ENCODE data around the gene MEF2C. TPM values are rescaled to one million over a fixed set of nuclear protein-coding genes. Genes with fewer than 3 reads are reported as not detected.

MEF2C gene
- total RNA-seq, 1 donor from 2014 or later, result 4.5 TPM

GRCh38 chr5:88686726-88687125, 196.3 kb downstream of the MEF2C start:
- ATAC-seq, result no peak

GRCh38 chr5:88685591-88686541, 197.1 kb downstream of the MEF2C start:
- ATAC-seq, result no peak

DNA sequence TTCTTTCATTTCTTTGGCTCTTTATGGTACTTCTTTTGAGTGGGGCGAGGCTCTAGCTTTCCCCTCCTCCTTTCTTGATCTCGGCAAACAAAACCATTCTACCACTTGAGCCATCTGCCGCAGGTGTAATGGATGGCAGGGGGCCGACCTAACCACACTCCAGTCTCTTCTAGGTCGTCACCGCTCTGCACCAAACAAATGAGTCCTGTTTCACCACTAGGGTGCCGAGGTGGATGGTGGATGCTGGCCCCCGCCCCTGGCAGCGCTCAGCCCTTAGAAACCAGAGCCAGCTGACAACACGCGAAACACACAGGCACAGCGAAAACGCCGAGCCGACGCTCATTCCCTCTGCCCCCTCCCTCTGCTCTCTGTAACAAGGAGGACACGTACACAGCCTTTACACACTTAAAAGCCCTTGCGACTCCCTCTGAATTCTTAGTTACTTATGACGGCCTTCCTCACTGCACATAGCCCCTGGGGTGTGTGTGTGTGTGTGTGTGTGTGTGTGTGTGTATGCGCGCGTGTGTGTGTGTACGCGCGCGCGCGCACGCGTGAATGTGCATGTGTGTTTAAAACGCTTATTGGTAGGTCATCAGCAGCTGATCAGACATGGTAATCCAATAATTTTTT, 199.4 kb downstream of the MEF2C start:
- no peak for ATAC-seq

DNA sequence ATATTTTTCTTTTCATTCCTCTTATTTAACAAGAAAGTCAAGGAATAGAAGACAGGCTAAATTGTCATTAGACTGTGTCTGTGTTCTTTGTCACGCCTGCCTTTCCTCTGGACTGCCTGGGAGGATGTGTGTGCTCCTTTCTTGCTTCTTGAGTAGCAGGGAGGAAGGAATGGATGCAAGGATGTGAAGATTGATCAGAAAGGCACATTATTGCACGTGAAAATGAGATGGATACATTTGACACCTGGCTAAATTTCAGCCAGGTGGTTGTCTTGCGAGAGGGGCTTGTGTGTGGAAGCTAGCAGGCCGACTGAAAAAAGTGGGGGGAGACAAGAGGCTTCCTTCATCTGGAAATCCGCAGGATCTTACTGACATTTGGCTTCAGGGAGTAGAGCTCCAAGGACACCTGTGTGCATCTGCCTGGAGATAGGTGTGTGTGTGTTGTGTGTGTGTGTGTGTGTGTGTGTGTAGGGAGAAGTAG, 200.1 kb downstream of the MEF2C start:
- no peak for ATAC-seq

GRCh38 chr5:88682131-88682530, 200.9 kb downstream of the MEF2C start:
- no peak for ATAC-seq

DNA sequence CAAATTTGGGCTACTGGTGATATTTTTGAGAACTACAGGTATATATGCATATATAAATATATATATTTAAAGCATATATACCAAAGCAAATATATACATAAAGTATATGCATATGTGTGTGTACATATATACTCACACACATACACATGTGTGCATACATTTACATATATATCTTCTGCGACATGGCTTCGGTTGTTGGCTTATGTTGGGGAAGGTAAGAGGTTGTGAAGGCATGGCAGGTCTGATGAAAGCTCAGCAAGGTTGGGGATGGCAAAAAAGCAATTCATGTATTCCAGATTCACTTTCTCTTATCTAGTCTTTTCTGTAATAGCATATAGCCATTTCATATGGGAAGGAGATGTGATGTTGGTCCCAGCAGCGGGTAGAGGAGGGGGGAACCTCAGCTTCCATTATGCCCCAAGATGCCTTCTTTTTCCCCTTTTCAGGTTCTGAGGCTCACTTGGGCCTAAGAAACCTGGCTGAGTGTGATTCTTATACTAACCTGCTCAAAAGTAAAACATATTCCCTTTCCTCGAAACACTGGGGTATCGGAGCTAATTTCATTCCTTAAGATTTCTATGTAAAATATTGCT, 201.7 kb downstream of the MEF2C start:
- ATAC-seq, result no peak

DNA sequence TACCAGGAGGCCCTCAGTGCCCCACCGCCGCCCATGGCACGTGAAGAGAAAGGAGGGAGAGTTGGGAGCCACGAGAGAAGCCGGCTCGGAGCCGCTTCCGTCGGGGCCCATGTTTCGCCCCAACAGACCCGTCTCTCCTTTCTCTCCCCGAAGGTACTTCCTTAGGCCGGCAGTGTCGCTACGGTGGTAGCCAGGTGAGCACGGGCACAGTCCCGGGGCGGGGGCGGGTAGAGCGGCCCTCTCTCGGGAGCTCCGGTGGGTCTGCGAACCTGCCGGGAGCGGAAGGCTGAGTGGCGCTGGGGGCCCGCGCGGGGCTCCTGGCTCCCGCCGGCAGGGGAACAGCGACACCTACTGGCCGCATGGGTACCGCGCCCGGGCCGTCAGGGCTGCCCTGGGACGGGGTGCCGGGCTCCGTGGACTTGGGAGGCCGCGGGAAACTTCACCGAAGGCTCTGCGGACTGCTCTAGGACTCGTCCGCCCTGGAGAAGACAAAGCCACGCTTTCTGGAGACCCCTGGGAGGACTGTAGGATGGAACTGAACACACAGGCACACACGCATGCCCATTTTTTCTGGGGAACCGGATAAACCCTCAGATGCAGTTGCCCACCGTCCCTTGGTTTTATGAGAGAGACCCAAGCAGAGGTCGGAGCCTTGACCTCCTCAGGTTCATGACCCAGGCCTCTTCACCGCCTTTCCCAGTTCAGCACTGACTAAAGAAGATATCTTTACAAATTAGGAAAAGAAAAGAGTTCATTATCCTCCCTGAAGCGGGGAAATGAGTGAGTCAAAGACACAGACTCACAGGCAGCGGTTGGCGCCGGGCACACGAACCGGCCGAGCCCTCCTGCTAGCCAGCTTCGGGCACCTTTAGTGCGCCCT, 202.5 kb downstream of the MEF2C start:
- ATAC-seq, result peak; percentile 79

- ATAC-seq, result no peak
Observed at GRCh38 chr5:88679638-88680037, 203.3 kb downstream of the MEF2C start.

- no peak for ATAC-seq
Observed at GRCh38 chr5:88678770-88679381, 204.1 kb downstream of the MEF2C start.

GRCh38 chr5:88677943-88678769, 204.8 kb downstream of the MEF2C start:
- no peak for ATAC-seq

GRCh38 chr5:88677376-88677895, 205.5 kb downstream of the MEF2C start:
- no peak for ATAC-seq

DNA sequence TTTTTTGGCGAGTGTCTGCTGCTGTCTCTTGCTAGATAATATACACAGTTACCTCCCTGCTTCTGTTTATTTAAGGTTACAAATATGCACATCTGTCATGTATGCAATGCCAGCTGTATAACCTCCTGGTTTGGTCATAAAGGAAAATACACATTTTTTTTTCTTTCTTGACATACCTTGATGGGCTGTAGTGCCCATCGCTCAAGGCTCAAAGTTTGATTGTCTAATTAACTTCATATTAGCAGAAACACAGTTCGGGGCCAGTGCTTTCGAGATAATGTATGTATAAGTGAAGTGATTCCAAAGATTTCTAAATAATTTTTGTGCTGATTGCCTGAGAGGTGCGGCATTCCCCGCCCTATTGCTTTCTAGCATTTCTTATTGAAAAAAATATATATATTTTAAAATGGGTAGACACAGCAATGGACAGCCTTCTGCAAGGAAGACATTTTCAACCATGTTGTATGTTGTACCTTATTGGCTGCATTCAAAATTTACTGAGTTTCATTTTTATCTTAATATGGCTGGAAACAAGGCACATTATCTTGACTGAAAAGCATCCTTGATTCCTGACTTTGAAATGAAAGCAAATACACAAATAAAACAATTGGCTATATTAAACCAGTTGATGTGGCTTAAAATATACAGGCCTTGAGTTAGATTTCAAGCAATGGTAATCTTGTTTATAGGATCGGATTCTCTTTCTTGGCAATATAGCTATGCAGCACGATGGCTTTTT, 206.2 kb downstream of the MEF2C start:
- no peak for ATAC-seq

DNA sequence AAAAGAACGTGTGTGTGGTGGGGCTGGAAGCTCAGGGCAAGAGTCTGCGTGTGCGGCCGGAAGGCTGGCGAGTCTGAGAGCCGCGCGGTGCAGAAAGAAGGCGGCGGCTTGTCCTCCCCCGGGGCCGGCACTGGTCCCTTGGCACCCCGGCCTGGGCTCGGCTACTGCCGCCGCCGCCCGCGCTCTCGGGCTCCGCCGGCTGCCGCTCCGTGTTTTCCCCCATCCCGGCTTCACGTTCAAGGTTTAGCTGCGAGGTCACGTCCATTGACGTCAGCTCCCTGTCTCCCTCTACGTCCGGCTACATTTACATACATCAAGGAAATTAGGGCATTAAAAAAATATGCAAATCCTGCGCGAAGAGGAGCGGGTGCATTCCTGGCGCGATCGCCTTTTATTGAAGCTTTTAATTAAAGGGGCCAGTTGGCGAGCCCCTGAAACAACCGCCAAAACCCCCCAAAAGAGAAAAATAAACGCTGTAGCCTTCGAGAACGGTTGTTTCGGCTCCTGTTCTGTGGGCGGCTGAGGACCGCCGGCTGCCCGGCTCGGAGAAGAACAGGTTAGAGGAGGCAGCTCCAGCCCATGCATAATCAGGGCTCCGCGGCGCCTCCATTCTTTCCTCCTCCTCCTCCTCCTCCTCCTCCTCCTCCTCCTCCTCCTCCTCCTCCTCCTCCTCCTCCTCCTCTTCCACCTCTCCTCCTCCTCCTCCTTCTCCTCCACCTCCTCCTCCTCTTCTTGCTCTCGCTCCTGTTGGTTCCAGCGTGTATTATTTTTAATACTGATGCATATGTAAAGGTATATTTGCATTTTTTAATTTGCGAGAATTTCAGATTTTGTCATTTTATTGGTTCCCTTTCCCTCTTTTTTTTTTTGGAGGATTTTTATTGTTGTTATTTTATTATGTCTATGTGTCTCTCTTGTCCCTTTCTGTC, 207.0 kb downstream of the MEF2C start:
- ATAC-seq, result no peak

GRCh38 chr5:88675168-88675707, 207.7 kb downstream of the MEF2C start:
- ATAC-seq, result no peak

- no peak for ATAC-seq
Observed at GRCh38 chr5:88674356-88675167, 208.4 kb downstream of the MEF2C start.

- no peak for ATAC-seq
Observed at GRCh38 chr5:88673253-88674105, 209.5 kb downstream of the MEF2C start.

Data from esophagus mucosa (tissue), 1 donor.